Spleen (tissue), 7 donors: ENCODE results near the gene OR5P2.

Experiments used
- POLR2AphosphoS5 ChIP-seq, 3 donors: sonication (generic); formaldehyde crosslinking; IDR thresholded peaks; one replicate each; pipeline ENCODE4 v1.5.1; 2017; ENCODE audit warnings: antibody characterized with exemption in 3 of 3
- TF ChIP-seq, protein P1 (sequence below), 11 experiments: fragments of 200-600 bp in 7 of 11; fragments of 450-650 bp in 4 of 11; sonication (generic) in 4 of 11; IDR thresholded peaks in 8 of 11; conservative IDR thresholded peaks in 3 of 11; 1 replicate in 7 of 11; 2 replicates in 4 of 11; pipeline versions ENCODE4 v1.4.0 to v1.8.0; 2016 to 2021; ENCODE audit warnings: antibody characterized with exemption in 11 of 11, inconsistent platforms in 4 of 11, mild to moderate bottlenecking in 1 of 11
- donor health status: DM: no; HTN: no; CAD: no; lungs with moderate emphysema.
- donor health status: DM: no; HTN: no; CAD: no.
- donor health status: DM: no; HTN: no; CAD: no.

DNA sequence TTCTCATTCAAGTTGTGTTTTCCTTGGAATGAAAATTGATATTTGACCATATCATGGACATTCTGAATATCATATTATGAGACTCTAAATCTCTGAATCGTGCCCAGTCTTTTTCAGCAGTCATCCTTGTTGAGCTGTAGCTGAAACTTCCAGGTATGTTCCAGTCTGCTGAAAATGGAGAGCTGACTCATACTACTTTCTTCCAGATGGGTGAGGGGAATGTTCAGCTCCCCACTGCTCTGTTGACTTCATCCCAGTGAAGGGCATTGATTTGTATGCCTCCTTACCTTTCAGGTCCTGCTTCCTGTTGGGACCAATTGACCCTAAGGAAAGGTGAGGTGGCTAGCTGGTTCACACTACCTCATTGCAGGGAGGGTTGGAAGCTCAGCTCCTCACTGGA is 3.5 kb downstream of the OR5P2 start:
- TF ChIP-seq, protein P1, sequence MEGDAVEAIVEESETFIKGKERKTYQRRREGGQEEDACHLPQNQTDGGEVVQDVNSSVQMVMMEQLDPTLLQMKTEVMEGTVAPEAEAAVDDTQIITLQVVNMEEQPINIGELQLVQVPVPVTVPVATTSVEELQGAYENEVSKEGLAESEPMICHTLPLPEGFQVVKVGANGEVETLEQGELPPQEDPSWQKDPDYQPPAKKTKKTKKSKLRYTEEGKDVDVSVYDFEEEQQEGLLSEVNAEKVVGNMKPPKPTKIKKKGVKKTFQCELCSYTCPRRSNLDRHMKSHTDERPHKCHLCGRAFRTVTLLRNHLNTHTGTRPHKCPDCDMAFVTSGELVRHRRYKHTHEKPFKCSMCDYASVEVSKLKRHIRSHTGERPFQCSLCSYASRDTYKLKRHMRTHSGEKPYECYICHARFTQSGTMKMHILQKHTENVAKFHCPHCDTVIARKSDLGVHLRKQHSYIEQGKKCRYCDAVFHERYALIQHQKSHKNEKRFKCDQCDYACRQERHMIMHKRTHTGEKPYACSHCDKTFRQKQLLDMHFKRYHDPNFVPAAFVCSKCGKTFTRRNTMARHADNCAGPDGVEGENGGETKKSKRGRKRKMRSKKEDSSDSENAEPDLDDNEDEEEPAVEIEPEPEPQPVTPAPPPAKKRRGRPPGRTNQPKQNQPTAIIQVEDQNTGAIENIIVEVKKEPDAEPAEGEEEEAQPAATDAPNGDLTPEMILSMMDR (IDR thresholded peaks at IDR 0.05 in 8 of 11, conservative IDR thresholded peaks at IDR 0.05 in 3 of 11), result no peak
- no peak for TF ChIP-seq POLR2AphosphoS5 (IDR thresholded peaks at IDR 0.05)
